IMR-90 (cell line): ENCODE measurements around the gene RIMS3. TPM values are rescaled to one million over a fixed set of nuclear protein-coding genes. Genes with fewer than 3 reads are reported as not detected.
A peak's percentile ranks its signal among the peaks of the same experiment; 100 is the strongest.
"Not testable (repeated sequence)": the region's sequence is repeated elsewhere in the genome, so short reads cannot be mapped to it uniquely, and the experiment has no call there.

Experiments
- ATAC-seq: fragments of 200-7000 bp; cut with Tn5 transposase; 2 replicates; pipeline ENCODE4 v1.9.1; 2020; ENCODE audit warnings: low read depth, mild to moderate bottlenecking, moderate library complexity
- BruUV-seq: library from RNA; stranded (reverse); fragments of 400-500 nt; replicated peaks from 2 replicates; lab custom pipeline; 2021; lab: Mats Ljungman, UMichigan
- CTCF ChIA-PET: fragments of 300-600 bp; formaldehyde crosslinking; extraction: SDS; loops from one replicate; lab custom pipeline; 2021; ENCODE audit warnings: antibody characterized with exemption; lab: Yijun Ruan, JAX
- POLR2A ChIA-PET: fragments of 300-600 bp; sonication (Branson Sonifier 250); formaldehyde crosslinking; loops from one replicate; lab custom pipeline; 2022; ENCODE audit warnings: antibody characterized with exemption; ENCODE audit not compliant: unreplicated experiment; lab: Charles Lee
- DNase-seq: peaks from one replicate; pipeline ENCODE4 v3.0.0; 2013
- H2AFZ ChIP-seq: replicated peaks from 2 replicates; pipeline ENCODE3; 2013; ENCODE audit warnings: low read length, mild to moderate bottlenecking; ENCODE audit not compliant: poor library complexity
- H2AK5ac ChIP-seq: 2 replicates; pipeline ENCODE4 v1.6.1; 2013; ENCODE audit warnings: low read depth, low read length, inconsistent platforms
- H2AK9ac ChIP-seq: replicated peaks from 2 replicates; pipeline ENCODE3; 2013; ENCODE audit warnings: mild to moderate bottlenecking, low read depth, low read length, moderate library complexity; ENCODE audit not compliant: poor library complexity
- H2BK120ac ChIP-seq: 2 replicates; pipeline ENCODE4 v1.6.1; 2013; ENCODE audit warnings: low read depth, low read length, inconsistent platforms
- H2BK15ac ChIP-seq: 3 replicates; pipeline ENCODE4 v1.6.1; 2013; ENCODE audit warnings: low read depth, low read length, inconsistent platforms
- H2BK20ac ChIP-seq: 2 replicates; pipeline ENCODE4 v1.6.1; 2013; ENCODE audit warnings: low read depth, mild to moderate bottlenecking, inconsistent platforms, low read length, moderate library complexity
- H2BK5ac ChIP-seq: 2 replicates; pipeline ENCODE4 v1.6.1; 2013; ENCODE audit warnings: mild to moderate bottlenecking, low read depth, low read length, inconsistent platforms; ENCODE audit not compliant: poor library complexity, severe bottlenecking
- H3K14ac ChIP-seq: replicated peaks from 2 replicates; pipeline ENCODE4 v1.6.1; 2013; ENCODE audit warnings: low read depth, low read length, inconsistent platforms
- H3K18ac ChIP-seq: 2 replicates; pipeline ENCODE4 v1.6.1; 2013; ENCODE audit warnings: low read depth, low read length, control low read depth
- H3K23ac ChIP-seq: 2 replicates; pipeline ENCODE4 v1.6.1; 2013; ENCODE audit warnings: low read depth, low read length, inconsistent platforms
- H3K27ac ChIP-seq: 2 replicates; pipeline ENCODE4 v1.5.1; 2013; ENCODE audit warnings: mild to moderate bottlenecking, control low read depth, low read length; ENCODE audit not compliant: insufficient read depth
- H3K27me3 ChIP-seq: 2 replicates; pipeline ENCODE4 v1.6.1; 2013; ENCODE audit warnings: low read length; ENCODE audit not compliant: control insufficient read depth, insufficient read depth
- H3K36me3 ChIP-seq: 2 replicates; pipeline ENCODE4 v1.6.1; 2013; ENCODE audit warnings: low read length, mixed read lengths; ENCODE audit not compliant: control insufficient read depth, insufficient read depth
- H3K4ac ChIP-seq: 2 replicates; pipeline ENCODE4 v1.6.1; 2013; ENCODE audit warnings: low read depth, low read length, inconsistent platforms
- H3K4me1 ChIP-seq: 2 replicates; pipeline ENCODE4 v1.6.1; 2013; ENCODE audit warnings: low read length, mixed read lengths; ENCODE audit not compliant: control insufficient read depth, insufficient read depth
- H3K4me2 ChIP-seq: 2 replicates; pipeline ENCODE4 v1.6.1; 2013; ENCODE audit warnings: low read depth, mild to moderate bottlenecking, control low read depth, low read length, moderate library complexity
- H3K4me3 ChIP-seq: 2 replicates; pipeline ENCODE4 v1.5.1; 2013; ENCODE audit warnings: low read depth, mild to moderate bottlenecking, control low read depth, low read length, moderate library complexity; ENCODE audit not compliant: insufficient read depth
- H3K56ac ChIP-seq: 2 replicates; pipeline ENCODE4 v1.6.1; 2013; ENCODE audit warnings: low read length, inconsistent platforms; ENCODE audit not compliant: insufficient read depth; ENCODE audit errors: extremely low read depth
- H3K79me1 ChIP-seq, 2 experiments: 2 replicates each; pipeline ENCODE4 v1.6.1; 2013; ENCODE audit warnings: low read length in 2 of 2, inconsistent platforms in 1 of 2, low read depth in 1 of 2
- H3K9ac ChIP-seq: 2 replicates; pipeline ENCODE4 v1.6.1; 2013; ENCODE audit warnings: low read depth, low read length, control low read depth
- H3K9me1 ChIP-seq: 2 replicates; pipeline ENCODE4 v1.6.1; 2013; ENCODE audit warnings: low read length, inconsistent platforms; ENCODE audit not compliant: insufficient read depth
- H3K9me3 ChIP-seq: 2 replicates; pipeline ENCODE4 v1.6.1; 2013; ENCODE audit warnings: low read length; ENCODE audit not compliant: control insufficient read depth, insufficient read depth
- H4K20me1 ChIP-seq: 2 replicates; pipeline ENCODE4 v1.6.1; 2013; ENCODE audit warnings: low read length, inconsistent platforms; ENCODE audit not compliant: insufficient read depth
- H4K5ac ChIP-seq: 2 replicates; pipeline ENCODE4 v1.6.1; 2013; ENCODE audit warnings: mild to moderate bottlenecking, low read depth, low read length, control low read depth
- H4K8ac ChIP-seq, 2 experiments: 2 replicates each; pipeline ENCODE4 v1.6.1; 2013; ENCODE audit warnings: low read depth in 2 of 2, low read length in 2 of 2, control low read depth in 1 of 2, inconsistent platforms in 1 of 2
- H4K91ac ChIP-seq: 2 replicates; pipeline ENCODE4 v1.6.1; 2013; ENCODE audit warnings: low read depth, low read length, inconsistent platforms; ENCODE audit not compliant: insufficient read depth
- CTCF ChIP-seq: conservative IDR thresholded peaks from 2 replicates; pipeline ENCODE4 v1.5.1; 2012; ENCODE audit warnings: mild to moderate bottlenecking, low read depth, low read length, improper control_type of control experiment
- FOS ChIP-seq: fragments of 150-350 bp; IDR thresholded peaks from 2 replicates; pipeline ENCODE4 v1.6.1; 2016; ENCODE audit warnings: low read depth, low read length
- RFX5 ChIP-seq: IDR thresholded peaks from 2 replicates; pipeline ENCODE4 v1.8.0; 2012; ENCODE audit warnings: low read depth, mild to moderate bottlenecking, low read length, moderate library complexity
- WGBS, 2 experiments: methylation state at CpG; one replicate each; pipeline versions ENCODE4 v1.1.5 to v1.1.7; 2013; ENCODE audit warnings: missing lambda C conversion rate in 2 of 2; ENCODE audit not compliant: insufficient read length in 1 of 2; ENCODE audit errors: extremely low coverage in 2 of 2; 5-methylcytosine and 5-hydroxymethylcytosine counted together
- dilution Hi-C: fragments of 300-500 bp; cut with HindIII; formaldehyde crosslinking; loops from one replicate; pipeline ENCODE4 v1.14.3; 2018; ENCODE audit warnings: low sequenced_read_pairs; ENCODE audit not compliant: unreplicated experiment
- in situ Hi-C: fragments of 300-500 bp; cut with MboI; formaldehyde crosslinking; loops from 3 replicates; pipeline ENCODE4 v1.14.3; 2019; ENCODE audit warnings: low sequenced_read_pairs, inconsistent platforms, mixed read lengths
- intact Hi-C: fragments of 100-400 bp; cut with micrococcal nuclease; formaldehyde crosslinking; loops from 2 replicates; pipeline ENCODE4 v1.10.0; 2022
- polyA plus RNA-seq, 3 experiments: library from polyadenylated mRNA; depleted of rRNA; stranded (reverse); fragments of >200 nt; gene quantifications; 2 replicates each; pipeline ENCODE4 v1.2.3, GENCODE V29; 2012; ENCODE audit warnings: low replicate concordance in 1 of 3
- total RNA-seq: library from RNA; depleted of rRNA; stranded (reverse); fragments of >200 nt; gene quantifications from 2 replicates; pipeline ENCODE4 v1.2.3, GENCODE V29; 2012

The RIMS3 gene
- total and polyA plus RNA-seq, 2 of the 4 experiments (the other 2 are of a cell fraction) = 0.10 to 0.36 TPM

GRCh38 chr1:40575336-40575735, 90.1 kb downstream of the RIMS3 start:
- ChIA-PET POLR2A (no interaction called here), CTCF (no interaction called here)
- H2BK20ac ChIP-seq = no peak overlapping the region
- no peak overlapping the region for H2BK120ac ChIP-seq
- no peak overlapping the region for H3K18ac ChIP-seq
- ATAC-seq = peak; percentile 57
- no peak overlapping the region for H3K4me2 ChIP-seq
- H2AK5ac ChIP-seq = no peak overlapping the region
- no peak overlapping the region for H3K9ac ChIP-seq
- H3K23ac ChIP-seq = no peak overlapping the region
- no peak overlapping the region for H4K8ac ChIP-seq
- no TSS peak for BruUV-seq
- H4K91ac ChIP-seq = no peak overlapping the region
- in situ Hi-C loops = no loop called here
- no peak overlapping the region for H2BK15ac ChIP-seq
- no peak overlapping the region for H3K4ac ChIP-seq
- no peak overlapping the region for H4K5ac ChIP-seq
- H3K14ac ChIP-seq = no peak overlapping the region
- no peak overlapping the region for H2AK9ac ChIP-seq
- TF ChIP-seq FOS = no peak
- no peak for TF ChIP-seq RFX5
- no peak for TF ChIP-seq CTCF
- H3K4me1 ChIP-seq = no peaks in the 10 kb centered on the region
- no peaks in the 10 kb centered on the region for H3K36me3 ChIP-seq
- H3K79me1 ChIP-seq = no peaks in the 10 kb centered on the region
- H4K20me1 ChIP-seq = no peaks in the 10 kb centered on the region
- H3K9me1 ChIP-seq = no peaks in the 10 kb centered on the region
- intact Hi-C loops = no loop called here
- no peaks in the 10 kb centered on the region for H3K9me3 ChIP-seq
- H3K56ac ChIP-seq = no peak overlapping the region
- no peak overlapping the region for H3K27ac ChIP-seq
- dilution Hi-C loops = no loop called here
- no peak overlapping the region for H2AFZ ChIP-seq
- no peak overlapping the region for H2BK5ac ChIP-seq
- H3K27me3 ChIP-seq = peaks cover 2% of the 10 kb centered on the region; the same call in 1 of the 2 replicates
- peak; percentile 28 for DNase-seq
- H3K4me3 ChIP-seq = no peak overlapping the region

DNA sequence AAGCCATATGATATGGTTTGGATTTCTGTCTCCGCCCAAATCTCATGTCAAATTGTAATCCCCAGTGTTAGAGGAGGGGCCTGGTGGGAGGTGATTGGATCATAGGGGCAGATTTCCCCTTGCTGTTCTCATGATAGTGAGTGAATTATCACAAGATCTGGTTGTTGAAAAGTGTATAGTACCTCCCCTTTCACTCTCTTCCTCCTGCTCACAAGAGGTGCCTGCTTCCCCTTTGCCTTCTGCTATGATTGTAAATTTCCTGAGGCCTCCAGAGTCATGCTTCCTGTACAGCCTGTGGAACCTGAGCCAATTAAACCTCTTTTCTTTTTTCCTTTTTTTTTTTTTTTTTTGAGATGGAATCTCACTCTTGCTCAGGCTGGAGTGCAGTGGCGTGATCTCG, 90.7 kb downstream of the RIMS3 start:
- BruUV-seq, H3K27ac ChIP-seq, H2AK5ac ChIP-seq, H2BK120ac ChIP-seq, H3K4me3 ChIP-seq, CTCF ChIA-PET, H3K9me3 ChIP-seq, H3K18ac ChIP-seq, H3K4ac ChIP-seq, H3K9me1 ChIP-seq, in situ Hi-C loops, H3K79me1 ChIP-seq, H3K9ac ChIP-seq, H2AFZ ChIP-seq, H3K23ac ChIP-seq, H4K91ac ChIP-seq, H3K14ac ChIP-seq, H3K56ac ChIP-seq, H2BK5ac ChIP-seq, H3K4me2 ChIP-seq, H3K27me3 ChIP-seq, POLR2A ChIA-PET, H2BK15ac ChIP-seq, H4K5ac ChIP-seq, dilution Hi-C loops, DNase-seq, H4K8ac ChIP-seq, ATAC-seq, intact Hi-C loops, H2BK20ac ChIP-seq, H4K20me1 ChIP-seq, H3K4me1 ChIP-seq, H2AK9ac ChIP-seq, H3K36me3 ChIP-seq: not testable (repeated sequence)
- no CpG with 5 or more reads among the region's 3 CpGs for WGBS, 2 experiments
